Activated naive CD8-positive, alpha-beta T cell treated with anti-CD3 and anti-CD28 coated beads for 36 hours (primary cell): ENCODE results near the gene GBX2. TPM values are rescaled to one million over a fixed set of nuclear protein-coding genes. Genes with fewer than 3 reads are reported as not detected.
A peak's percentile ranks its signal among the peaks of the same experiment; 100 is the strongest.

Experiments
- DNase-seq: peaks from one replicate; pipeline ENCODE4 v3.0.0; 2021
- H3K27ac Mint-ChIP-seq: one replicate; pipeline ENCODE4 v1.8.0; 2022; ENCODE audit warnings: mild to moderate bottlenecking, moderate library complexity, mixed read lengths
- H3K27me3 Mint-ChIP-seq: one replicate; pipeline ENCODE4 v1.8.0; 2022; ENCODE audit warnings: mild to moderate bottlenecking, mixed read lengths
- H3K36me3 Mint-ChIP-seq: one replicate; pipeline ENCODE4 v1.8.0; 2021; ENCODE audit warnings: mild to moderate bottlenecking, mixed read lengths
- H3K4me1 Mint-ChIP-seq: one replicate; pipeline ENCODE4 v1.8.0; 2021; ENCODE audit warnings: mixed read lengths
- H3K4me3 Mint-ChIP-seq: one replicate; pipeline ENCODE4 v1.8.0; 2022; ENCODE audit warnings: mild to moderate bottlenecking, moderate library complexity, mixed read lengths
- H3K9me3 Mint-ChIP-seq: one replicate; pipeline ENCODE4 v1.8.0; 2022; ENCODE audit warnings: mixed read lengths
- total RNA-seq, 2 experiments: library from RNA; stranded (reverse); gene quantifications; one replicate each; pipeline ENCODE4 v1.2.3, GENCODE V29; 2021

Gene GBX2
- total RNA-seq, 2 experiments from 2014 or later: not detected

GRCh38 chr2:236200378-236200777, 32.2 kb upstream of the GBX2 start:
- no peaks in the 10 kb centered on the region for H3K4me1 Mint-ChIP-seq
- H3K9me3 Mint-ChIP-seq: no peaks in the 10 kb centered on the region
- H3K27ac Mint-ChIP-seq: no peak overlapping the region
- DNase-seq: no peak
- no peaks in the 10 kb centered on the region for H3K36me3 Mint-ChIP-seq
- peaks cover 6% of the 10 kb centered on the region for H3K27me3 Mint-ChIP-seq
- H3K4me3 Mint-ChIP-seq: no peak overlapping the region

- Mint-ChIP-seq H3K36me3 (no peaks in the 10 kb centered on the region), H3K27ac (no peak overlapping the region), H3K4me3 (no peak overlapping the region), H3K4me1 (no peaks in the 10 kb centered on the region), H3K27me3 (peaks cover 6% of the 10 kb centered on the region), H3K9me3 (no peaks in the 10 kb centered on the region)
- DNase-seq: no peak
Observed at GRCh38 chr2:236196366-236196765, 28.2 kb upstream of the GBX2 start.

GRCh38 chr2:236195726-236196125, 27.5 kb upstream of the GBX2 start:
- no peaks in the 10 kb centered on the region for H3K36me3 Mint-ChIP-seq
- no peak overlapping the region for H3K4me3 Mint-ChIP-seq
- no peak overlapping the region for H3K27ac Mint-ChIP-seq
- H3K27me3 Mint-ChIP-seq: peaks cover 6% of the 10 kb centered on the region
- H3K9me3 Mint-ChIP-seq: no peaks in the 10 kb centered on the region
- H3K4me1 Mint-ChIP-seq: no peaks in the 10 kb centered on the region
- no peak for DNase-seq

- Mint-ChIP-seq H3K36me3 (no peaks in the 10 kb centered on the region), H3K9me3 (no peaks in the 10 kb centered on the region), H3K4me3 (no peak overlapping the region), H3K4me1 (no peaks in the 10 kb centered on the region), H3K27me3 (peaks cover 6% of the 10 kb centered on the region), H3K27ac (no peak overlapping the region)
- no peak for DNase-seq
Observed at GRCh38 chr2:236194786-236195185, 26.6 kb upstream of the GBX2 start.

- Mint-ChIP-seq H3K27me3 (peaks cover 10% of the 10 kb centered on the region), H3K9me3 (no peaks in the 10 kb centered on the region), H3K4me3 (no peak overlapping the region), H3K4me1 (no peaks in the 10 kb centered on the region), H3K27ac (no peak overlapping the region), H3K36me3 (no peaks in the 10 kb centered on the region)
- no peak for DNase-seq
Observed at GRCh38 chr2:236193026-236193425, 24.8 kb upstream of the GBX2 start.

GRCh38 chr2:236190674-236191073, 22.5 kb upstream of the GBX2 start:
- no peaks in the 10 kb centered on the region for H3K4me1 Mint-ChIP-seq
- H3K9me3 Mint-ChIP-seq: no peaks in the 10 kb centered on the region
- H3K4me3 Mint-ChIP-seq: no peak overlapping the region
- H3K27ac Mint-ChIP-seq: no peak overlapping the region
- H3K36me3 Mint-ChIP-seq: no peaks in the 10 kb centered on the region
- peaks cover 12% of the 10 kb centered on the region for H3K27me3 Mint-ChIP-seq
- no peak for DNase-seq

GRCh38 chr2:236184701-236185100, 16.5 kb upstream of the GBX2 start:
- no peak for DNase-seq

GRCh38 chr2:236180831-236181453, 12.8 kb upstream of the GBX2 start:
- H3K27ac Mint-ChIP-seq: no peak overlapping the region
- DNase-seq: no peak
- H3K4me1 Mint-ChIP-seq: peaks cover 5% of the 10 kb centered on the region

More at GRCh38 chr2:236184701-236185100, 16.5 kb upstream of the GBX2 start:
- H3K4me1 Mint-ChIP-seq: no peaks in the 10 kb centered on the region
- no peak overlapping the region for H3K27ac Mint-ChIP-seq
- H3K4me3 Mint-ChIP-seq: no peak overlapping the region
- peaks cover 68% of the 10 kb centered on the region for H3K27me3 Mint-ChIP-seq
- no peaks in the 10 kb centered on the region for H3K9me3 Mint-ChIP-seq
- no peaks in the 10 kb centered on the region for H3K36me3 Mint-ChIP-seq

GRCh38 chr2:236180076-236180816, 12.1 kb upstream of the GBX2 start:
- no peaks in the 10 kb centered on the region for H3K9me3 Mint-ChIP-seq
- H3K27me3 Mint-ChIP-seq: peaks cover 89% of the 10 kb centered on the region
- H3K36me3 Mint-ChIP-seq: no peaks in the 10 kb centered on the region
- H3K4me1 Mint-ChIP-seq: peaks cover 5% of the 10 kb centered on the region
- DNase-seq: no peak
- no peak overlapping the region for H3K4me3 Mint-ChIP-seq
- H3K27ac Mint-ChIP-seq: no peak overlapping the region

More at GRCh38 chr2:236180831-236181453, 12.8 kb upstream of the GBX2 start:
- Mint-ChIP-seq H3K36me3 (no peaks in the 10 kb centered on the region), H3K9me3 (no peaks in the 10 kb centered on the region), H3K27me3 (peaks cover 88% of the 10 kb centered on the region), H3K4me3 (no peak overlapping the region)

- Mint-ChIP-seq H3K27me3 (peaks cover 92% of the 10 kb centered on the region), H3K4me3 (no peak overlapping the region), H3K36me3 (no peaks in the 10 kb centered on the region), H3K9me3 (no peaks in the 10 kb centered on the region), H3K27ac (no peak overlapping the region), H3K4me1 (peaks cover 5% of the 10 kb centered on the region)
- no peak for DNase-seq
Observed at GRCh38 chr2:236179236-236180075, 11.3 kb upstream of the GBX2 start.

- no peaks in the 10 kb centered on the region for H3K9me3 Mint-ChIP-seq
- no peak for DNase-seq
- peaks cover 5% of the 10 kb centered on the region for H3K4me1 Mint-ChIP-seq
- H3K4me3 Mint-ChIP-seq: no peak overlapping the region
- H3K36me3 Mint-ChIP-seq: no peaks in the 10 kb centered on the region
- no peak overlapping the region for H3K27ac Mint-ChIP-seq
- peaks cover 92% of the 10 kb centered on the region for H3K27me3 Mint-ChIP-seq
Observed at GRCh38 chr2:236178890-236179235, 10.7 kb upstream of the GBX2 start.

GRCh38 chr2:236177967-236178889, 10.0 kb upstream of the GBX2 start:
- Mint-ChIP-seq H3K27ac (no peak overlapping the region), H3K27me3 (peaks cover 92% of the 10 kb centered on the region), H3K4me3 (peak overlapping the region; percentile 25), H3K36me3 (no peaks in the 10 kb centered on the region), H3K9me3 (no peaks in the 10 kb centered on the region), H3K4me1 (peaks cover 5% of the 10 kb centered on the region)
- DNase-seq: no peak

- H3K4me3 Mint-ChIP-seq: no peak overlapping the region
- no peaks in the 10 kb centered on the region for H3K9me3 Mint-ChIP-seq
- H3K27ac Mint-ChIP-seq: no peak overlapping the region
- peak; percentile 51 for DNase-seq
- H3K27me3 Mint-ChIP-seq: peaks cover 90% of the 10 kb centered on the region
- no peaks in the 10 kb centered on the region for H3K36me3 Mint-ChIP-seq
- peaks cover 5% of the 10 kb centered on the region for H3K4me1 Mint-ChIP-seq
Observed at GRCh38 chr2:236177604-236177966, 9.4 kb upstream of the GBX2 start.

- H3K27me3 Mint-ChIP-seq: peaks cover 89% of the 10 kb centered on the region
- H3K4me1 Mint-ChIP-seq: peaks cover 5% of the 10 kb centered on the region
- no peak overlapping the region for H3K27ac Mint-ChIP-seq
- no peak overlapping the region for H3K4me3 Mint-ChIP-seq
- H3K36me3 Mint-ChIP-seq: no peaks in the 10 kb centered on the region
- no peak for DNase-seq
- H3K9me3 Mint-ChIP-seq: no peaks in the 10 kb centered on the region
Observed at GRCh38 chr2:236176951-236177350, 8.8 kb upstream of the GBX2 start.
